HG02981 (cell line): ENCODE results near the gene PSMD10.

Experiments
- ATAC-seq: cut with Tn5 transposase; IDR thresholded peaks from one replicate; pipeline ENCODE4 v1.9.1; 2021; ENCODE audit warnings: mild to moderate bottlenecking, moderate library complexity; ENCODE audit not compliant: unreplicated experiment

Gene PSMD10

GRCh38 chrX:108091264-108091877 lies at the start of gene PSMD10, which contains the start of gene ATG4A:
PSMD10 (minus strand) TSS chrX:108091542; CDS start chrX:108091520, 22 bp downstream.
ATG4A (plus strand) TSS chrX:108091778; CDS start chrX:108091827, 49 bp downstream.
- peak; percentile 94 for ATAC-seq

GRCh38 chrX:108138814-108139702 lies 47.7 kb upstream of the PSMD10 start:
- ATAC-seq, result no peak

- no peak for ATAC-seq
Observed at GRCh38 chrX:108134724-108135123, 43.4 kb upstream of the PSMD10 start.

- ATAC-seq, result no peak
Observed at GRCh38 chrX:108132876-108133275, 41.5 kb upstream of the PSMD10 start.

- ATAC-seq, result no peak
Observed at GRCh38 chrX:108132034-108132433, 40.7 kb upstream of the PSMD10 start.

- no peak for ATAC-seq
Observed at GRCh38 chrX:108131471-108131870, 40.1 kb upstream of the PSMD10 start.

- no peak for ATAC-seq
Observed at GRCh38 chrX:108130889-108131288, 39.5 kb upstream of the PSMD10 start.

- ATAC-seq, result no peak
Observed at GRCh38 chrX:108127152-108127551, 35.8 kb upstream of the PSMD10 start.

- ATAC-seq, result no peak
Observed at GRCh38 chrX:108126661-108127060, 35.3 kb upstream of the PSMD10 start.

- no peak for ATAC-seq
Observed at GRCh38 chrX:108123591-108124366, 32.4 kb upstream of the PSMD10 start.

GRCh38 chrX:108122748-108123147 lies 31.4 kb upstream of the PSMD10 start:
- ATAC-seq, result no peak

- ATAC-seq, result no peak
Observed at GRCh38 chrX:108121291-108121690, 29.9 kb upstream of the PSMD10 start.

- no peak for ATAC-seq
Observed at GRCh38 chrX:108117988-108118387, 26.6 kb upstream of the PSMD10 start.

- no peak for ATAC-seq
Observed at GRCh38 chrX:108114541-108114940, 23.2 kb upstream of the PSMD10 start.

GRCh38 chrX:108105473-108105872 lies 14.1 kb upstream of the PSMD10 start:
- no peak for ATAC-seq

GRCh38 chrX:108097380-108097779 lies 6.0 kb upstream of the PSMD10 start:
- no peak for ATAC-seq

- ATAC-seq, result peak; percentile 37
Observed at GRCh38 chrX:108091878-108092291, 543 bp upstream of the PSMD10 start.

GRCh38 chrX:108090491-108091263 lies 665 bp downstream of the PSMD10 start:
- no peak for ATAC-seq

GRCh38 chrX:108088511-108088910 lies 2.8 kb downstream of the PSMD10 start:
- ATAC-seq, result no peak

- ATAC-seq, result no peak
Observed at GRCh38 chrX:108087792-108088191, 3.5 kb downstream of the PSMD10 start.

- ATAC-seq, result no peak
Observed at GRCh38 chrX:108081110-108081509, 10.2 kb downstream of the PSMD10 start.
